PC-9 (cell line): ENCODE measurements around the gene NOX5. TPM values are rescaled to one million over a fixed set of nuclear protein-coding genes. Genes with fewer than 3 reads are reported as not detected.

ENCODE experiments used
- BruUV-seq: library from RNA; stranded (reverse); fragments of 400-500 nt; replicated peaks from 2 replicates; lab custom pipeline; 2021; lab: Mats Ljungman, UMichigan
- CTCF ChIA-PET: fragments of 300-600 bp; sonication (Branson Sonifier 250); formaldehyde crosslinking; loops from one replicate; lab custom pipeline; 2022; ENCODE audit warnings: antibody characterized with exemption; lab: Charles Lee
- POLR2A ChIA-PET: fragments of 300-600 bp; sonication (Branson Sonifier 250); formaldehyde crosslinking; loops from one replicate; lab custom pipeline; 2022; ENCODE audit warnings: antibody characterized with exemption; ENCODE audit not compliant: unreplicated experiment; lab: Charles Lee
- DNase-seq, 2 experiments: peaks; one replicate each; pipeline versions ENCODE4 v3.0.0 to v3.0.0-alpha.2; 2015 to 2022; ENCODE audit warnings: mixed read lengths in 1 of 2
- H2AFZ ChIP-seq: fragments of 200-600 bp; sonication (generic); 2 replicates; pipeline ENCODE4 v1.8.1; 2017; ENCODE audit warnings: antibody characterized with exemption
- H3F3A ChIP-seq: fragments of 200-600 bp; sonication (generic); 2 replicates; pipeline ENCODE4 v1.8.1; 2017; ENCODE audit warnings: antibody characterized with exemption, mild to moderate bottlenecking, low read depth; ENCODE audit not compliant: insufficient read depth
- H3K27ac ChIP-seq: fragments of 200-600 bp; sonication (generic); 2 replicates; pipeline ENCODE4 v1.6.1; 2016; ENCODE audit warnings: mixed run types
- H3K27me3 ChIP-seq: fragments of 200-600 bp; sonication (generic); 2 replicates; pipeline ENCODE4 v1.6.1; 2016; ENCODE audit warnings: low read depth, mixed run types; ENCODE audit not compliant: insufficient read depth
- H3K36me3 ChIP-seq: fragments of 200-600 bp; sonication (generic); 2 replicates; pipeline ENCODE4 v1.6.1; 2016; ENCODE audit warnings: low read depth, mixed run types
- H3K4me1 ChIP-seq: fragments of 200-600 bp; sonication (generic); replicated peaks from 2 replicates; pipeline ENCODE4 v1.6.1; 2016; ENCODE audit warnings: mixed run types; ENCODE audit not compliant: insufficient read depth
- H3K4me2 ChIP-seq: fragments of 200-600 bp; sonication (generic); 2 replicates; pipeline ENCODE4 v1.6.1; 2017; ENCODE audit warnings: mixed run types
- H3K4me3 ChIP-seq: fragments of 200-600 bp; sonication (generic); 2 replicates; pipeline ENCODE4 v1.6.1; 2016; ENCODE audit warnings: mixed run types
- H3K79me2 ChIP-seq: fragments of 200-600 bp; sonication (generic); 2 replicates; pipeline ENCODE4 v1.6.1; 2017; ENCODE audit warnings: low read depth, mixed run types
- H3K9me2 ChIP-seq: fragments of 200-600 bp; sonication (generic); 2 replicates; pipeline ENCODE4 v1.8.1; 2017; ENCODE audit warnings: mild to moderate bottlenecking; ENCODE audit not compliant: insufficient read depth
- H3K9me3 ChIP-seq: fragments of 200-600 bp; sonication (generic); 2 replicates; pipeline ENCODE4 v1.8.1; 2016; ENCODE audit warnings: low read depth; ENCODE audit not compliant: insufficient read depth
- H4K20me1 ChIP-seq: fragments of 200-600 bp; sonication (generic); 2 replicates; pipeline ENCODE4 v1.8.1; 2017; ENCODE audit not compliant: insufficient read depth
- EZH2 ChIP-seq: fragments of 200-600 bp; sonication (generic); IDR thresholded peaks from 2 replicates; pipeline ENCODE4 v1.8.0; 2017; ENCODE audit warnings: antibody characterized with exemption, low read depth
- intact Hi-C: fragments of 100-400 bp; cut with micrococcal nuclease; formaldehyde crosslinking; loops from one replicate; pipeline ENCODE4 v1.10.0; 2022; ENCODE audit not compliant: unreplicated experiment
- total RNA-seq: library from RNA; stranded (reverse); gene quantifications from 2 replicates; pipeline ENCODE4 v1.2.3, GENCODE V29; 2021
- TF ChIP-seq, protein P1 (sequence below): fragments of 200-600 bp; sonication (generic); conservative IDR thresholded peaks from 2 replicates; pipeline ENCODE4 v1.6.1; 2017; ENCODE audit warnings: mixed run types, antibody characterized with exemption, mild to moderate bottlenecking, moderate library complexity

NOX5 gene
- total RNA-seq, 1 experiment from 2014 or later = 1.5 TPM

DNA sequence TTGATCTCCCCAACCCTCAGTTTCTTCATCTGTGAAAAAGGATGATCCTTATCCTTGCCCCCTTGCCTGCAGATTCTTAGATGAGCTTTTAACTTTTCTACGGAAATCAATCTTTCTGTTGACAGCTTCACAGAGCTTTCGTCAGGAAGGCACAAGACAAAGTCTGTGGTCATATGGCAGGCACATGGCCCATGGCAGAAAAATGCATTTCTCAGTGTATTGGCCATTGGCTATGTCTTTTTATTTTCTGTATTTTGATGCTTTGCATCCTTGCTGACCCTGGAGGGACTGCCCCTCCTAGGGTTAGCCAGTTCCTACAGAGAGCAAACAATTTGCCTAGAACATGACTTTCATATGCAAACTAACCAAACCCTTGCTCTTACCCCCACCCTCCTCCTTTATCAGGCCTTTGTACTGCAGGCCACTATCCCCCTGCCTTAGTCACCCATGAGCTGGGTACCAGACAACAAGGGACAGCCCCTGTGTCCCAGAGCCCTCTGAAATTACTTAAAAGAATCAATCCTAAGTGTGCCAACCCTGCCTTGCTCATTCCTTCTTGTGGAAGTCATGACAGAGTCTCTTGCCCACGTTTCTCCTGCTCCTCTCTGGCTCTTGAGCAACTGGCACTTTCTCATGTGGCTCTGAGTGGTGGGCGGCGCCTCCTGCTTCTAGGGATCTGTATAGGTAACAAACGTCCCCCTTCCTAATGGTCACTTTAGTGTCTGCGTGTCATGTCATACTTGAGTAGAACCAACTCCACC is 24.1 kb upstream of the NOX5 start:
- Histone ChIP-seq H3K27ac (no peak overlapping the region), H3K4me1 (no peaks in the 10 kb centered on the region), H4K20me1 (no peaks in the 10 kb centered on the region), H3K4me3 (no peak overlapping the region), H3K79me2 (no peaks in the 10 kb centered on the region), H2AFZ (no peak overlapping the region), H3K9me3 (no peaks in the 10 kb centered on the region), H3F3A (no peaks in the 10 kb centered on the region), H3K9me2 (no peaks in the 10 kb centered on the region), H3K27me3 (no peaks in the 10 kb centered on the region), H3K4me2 (no peak overlapping the region), H3K36me3 (no peaks in the 10 kb centered on the region)
- no TSS peak for BruUV-seq
- TF ChIP-seq, protein P1, sequence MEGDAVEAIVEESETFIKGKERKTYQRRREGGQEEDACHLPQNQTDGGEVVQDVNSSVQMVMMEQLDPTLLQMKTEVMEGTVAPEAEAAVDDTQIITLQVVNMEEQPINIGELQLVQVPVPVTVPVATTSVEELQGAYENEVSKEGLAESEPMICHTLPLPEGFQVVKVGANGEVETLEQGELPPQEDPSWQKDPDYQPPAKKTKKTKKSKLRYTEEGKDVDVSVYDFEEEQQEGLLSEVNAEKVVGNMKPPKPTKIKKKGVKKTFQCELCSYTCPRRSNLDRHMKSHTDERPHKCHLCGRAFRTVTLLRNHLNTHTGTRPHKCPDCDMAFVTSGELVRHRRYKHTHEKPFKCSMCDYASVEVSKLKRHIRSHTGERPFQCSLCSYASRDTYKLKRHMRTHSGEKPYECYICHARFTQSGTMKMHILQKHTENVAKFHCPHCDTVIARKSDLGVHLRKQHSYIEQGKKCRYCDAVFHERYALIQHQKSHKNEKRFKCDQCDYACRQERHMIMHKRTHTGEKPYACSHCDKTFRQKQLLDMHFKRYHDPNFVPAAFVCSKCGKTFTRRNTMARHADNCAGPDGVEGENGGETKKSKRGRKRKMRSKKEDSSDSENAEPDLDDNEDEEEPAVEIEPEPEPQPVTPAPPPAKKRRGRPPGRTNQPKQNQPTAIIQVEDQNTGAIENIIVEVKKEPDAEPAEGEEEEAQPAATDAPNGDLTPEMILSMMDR = no peak
- TF ChIP-seq EZH2 = no peak
- intact Hi-C loops = no loop called here
- POLR2A ChIA-PET = no interaction called here
- DNase-seq = no peak
- CTCF ChIA-PET = no interaction called here

DNA sequence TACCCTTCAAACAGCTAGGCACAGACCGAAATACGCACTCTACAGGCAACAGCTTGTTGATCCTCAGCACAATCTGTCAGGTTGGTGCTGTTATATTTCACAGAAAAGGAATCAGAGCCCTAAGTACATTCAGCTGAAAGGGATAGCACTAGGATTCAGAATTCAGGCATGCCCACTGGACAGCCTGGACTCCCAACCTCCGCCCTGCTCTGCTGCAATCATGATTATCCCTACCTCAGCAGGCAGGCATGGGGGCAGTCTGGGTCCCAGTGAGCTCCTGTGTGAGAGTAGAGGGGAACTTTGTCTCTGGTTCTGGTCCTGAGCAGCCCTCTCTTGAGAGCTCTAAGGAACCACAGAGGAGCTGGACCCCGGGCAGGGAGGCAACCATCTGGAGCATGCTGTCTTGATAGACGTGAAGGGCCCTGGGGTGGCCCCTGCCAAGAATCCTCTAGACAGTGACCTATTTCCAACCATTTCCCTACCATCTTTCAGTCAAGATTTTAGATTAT is 23.4 kb upstream of the NOX5 start:
- intact Hi-C loops = no loop called here
- no peaks in the 10 kb centered on the region for H3K27me3 ChIP-seq
- H3K4me1 ChIP-seq = no peaks in the 10 kb centered on the region
- no peak for DNase-seq
- TF ChIP-seq, protein P1 = no peak
- no peak for TF ChIP-seq EZH2
- ChIA-PET POLR2A (no interaction called here), CTCF (no interaction called here)
- no peak overlapping the region for H2AFZ ChIP-seq
- no peak overlapping the region for H3K27ac ChIP-seq
- H4K20me1 ChIP-seq = no peaks in the 10 kb centered on the region
- no peak overlapping the region for H3K4me3 ChIP-seq
- no peaks in the 10 kb centered on the region for H3K9me3 ChIP-seq
- H3F3A ChIP-seq = no peaks in the 10 kb centered on the region
- BruUV-seq = no TSS peak
- no peaks in the 10 kb centered on the region for H3K79me2 ChIP-seq
- H3K4me2 ChIP-seq = no peak overlapping the region
- H3K36me3 ChIP-seq = no peaks in the 10 kb centered on the region
- H3K9me2 ChIP-seq = no peaks in the 10 kb centered on the region

DNA sequence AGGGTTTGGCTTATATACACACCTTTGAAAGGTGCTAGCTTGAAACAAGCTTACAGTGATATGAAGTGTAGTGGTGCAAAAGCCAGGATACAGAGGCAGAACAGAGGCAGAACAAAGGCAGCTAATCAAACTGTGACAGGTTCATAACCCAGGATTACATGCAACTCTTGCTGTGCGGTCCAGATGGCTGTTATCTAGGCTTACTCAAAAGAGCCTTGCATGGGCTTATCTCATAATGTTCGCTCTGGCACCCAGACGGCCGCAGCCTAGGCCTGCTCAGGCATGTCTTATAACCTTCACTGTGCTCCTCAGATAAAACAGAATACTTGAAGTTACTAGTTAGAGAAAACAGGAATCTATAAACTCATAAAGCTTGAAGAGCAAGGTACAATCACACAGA is 22.8 kb upstream of the NOX5 start:
- Histone ChIP-seq H3F3A (no peaks in the 10 kb centered on the region), H3K4me3 (no peak overlapping the region), H3K4me1 (no peaks in the 10 kb centered on the region), H3K9me2 (no peaks in the 10 kb centered on the region), H2AFZ (no peak overlapping the region), H3K27ac (no peak overlapping the region), H3K9me3 (no peaks in the 10 kb centered on the region), H3K36me3 (no peaks in the 10 kb centered on the region), H3K79me2 (no peaks in the 10 kb centered on the region), H3K4me2 (no peak overlapping the region), H4K20me1 (no peaks in the 10 kb centered on the region), H3K27me3 (no peaks in the 10 kb centered on the region)
- intact Hi-C loops = no loop called here
- CTCF ChIA-PET = no interaction called here
- BruUV-seq = no TSS peak
- POLR2A ChIA-PET = no interaction called here
- DNase-seq = no peak
- TF ChIP-seq EZH2 = no peak
- TF ChIP-seq, protein P1 = no peak
